NCI-H128 (cell line): ENCODE measurements around the gene ELF4.

Source experiments
- DNase-seq: peaks from one replicate; lab custom pipeline; 2025; ENCODE audit not compliant: unreplicated experiment; lab: John Stamatoyannopoulos, UW

Gene ELF4

GRCh38 chrX:130110379-130111219 is at the start of gene ELF4:
Gene ELF4, minus strand, starts transcription at chrX:130110497. Its CDS starts 29,167 bp downstream, at chrX:130081330.
- no peak for DNase-seq

- DNase-seq: no peak
These were observed 49.5 kb upstream of the ELF4 start for GRCh38 chrX:130159776-130160175.

GRCh38 chrX:130158311-130158710 is 48.0 kb upstream of the ELF4 start:
- no peak for DNase-seq

DNA sequence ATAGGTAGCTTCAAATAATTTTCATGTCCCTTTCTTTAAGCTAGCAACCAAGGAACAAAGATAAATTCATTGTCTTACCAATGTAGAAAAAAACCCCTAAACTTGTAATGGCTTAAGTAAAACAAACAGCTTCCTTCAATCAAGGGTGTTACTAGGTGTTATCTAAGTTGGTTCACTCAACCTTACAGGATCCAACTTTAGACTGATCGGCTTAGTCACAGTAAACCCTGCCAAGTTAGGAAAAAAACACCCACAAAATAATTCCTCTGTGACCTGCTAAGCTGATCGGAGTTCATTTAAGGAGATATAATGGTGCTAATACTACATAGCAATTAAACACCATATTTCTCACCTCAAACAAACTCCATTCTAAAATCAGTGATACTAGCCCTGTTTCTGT is 45.3 kb upstream of the ELF4 start:
- DNase-seq: no peak

DNA sequence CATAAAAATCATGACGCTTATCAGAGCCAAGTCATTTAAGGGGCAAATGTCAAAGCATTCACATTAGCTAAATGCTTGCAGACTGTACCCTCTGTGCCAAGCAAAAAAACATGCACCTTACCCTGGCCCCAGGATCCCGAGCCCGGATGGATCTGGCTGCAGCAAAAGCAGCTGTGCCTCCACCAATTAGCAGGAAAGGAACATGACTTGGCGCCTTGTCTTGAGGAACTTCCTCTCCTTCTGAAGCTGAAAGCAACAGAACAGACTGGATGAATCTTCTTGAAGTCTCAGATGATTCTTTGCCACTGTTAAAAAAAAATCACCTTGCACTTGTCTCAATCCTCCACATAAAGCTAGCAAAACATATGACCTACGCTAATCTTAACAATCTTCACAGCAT is 37.3 kb upstream of the ELF4 start:
- DNase-seq: no peak

- DNase-seq: no peak
These were observed 34.8 kb upstream of the ELF4 start for GRCh38 chrX:130145123-130145522.

DNA sequence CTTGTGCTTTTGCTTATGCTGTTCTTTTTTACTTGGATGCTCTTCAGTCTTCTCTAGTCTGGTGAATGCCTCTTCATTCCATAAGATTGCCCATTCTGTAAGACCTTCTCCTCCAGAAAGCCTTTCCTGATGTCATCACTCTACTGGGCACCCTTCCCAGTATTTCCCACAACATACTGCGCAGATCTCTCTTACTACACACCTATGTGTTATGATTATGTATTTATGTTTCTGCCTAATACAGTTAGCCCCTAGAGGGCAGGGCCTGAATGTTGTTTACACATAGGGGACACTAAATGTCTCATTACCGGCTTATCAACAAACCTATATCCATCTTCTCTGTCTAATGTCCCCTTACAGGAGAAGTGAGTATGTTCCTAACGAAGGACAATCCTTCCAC is 34.2 kb upstream of the ELF4 start:
- no peak for DNase-seq

- DNase-seq: no peak
These were observed 29.3 kb upstream of the ELF4 start for GRCh38 chrX:130139474-130140201.

DNA sequence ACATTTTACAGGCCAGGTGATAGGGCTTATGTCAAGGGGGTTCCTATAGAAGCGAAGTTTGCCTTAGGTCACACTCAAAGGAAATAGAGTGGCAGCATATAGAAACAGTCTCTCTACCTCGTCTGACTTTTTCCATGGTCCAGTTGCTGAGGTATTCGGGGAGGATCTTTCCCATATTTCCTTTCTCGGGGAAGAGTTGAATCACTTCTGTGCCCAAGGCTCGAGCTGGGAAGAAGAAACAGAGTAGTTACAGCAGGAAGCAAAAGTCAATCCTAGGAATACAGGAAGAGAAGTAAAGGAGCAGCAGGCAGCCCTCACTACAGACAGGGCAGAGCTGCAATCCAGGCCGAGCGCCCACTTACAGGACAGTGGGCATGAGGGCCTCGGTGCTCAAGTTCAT is 26.7 kb upstream of the ELF4 start:
- no peak for DNase-seq

- no peak for DNase-seq
These were observed 26.2 kb upstream of the ELF4 start for GRCh38 chrX:130136496-130136895.

GRCh38 chrX:130130990-130131389 is 20.7 kb upstream of the ELF4 start:
- DNase-seq: no peak

- no peak for DNase-seq
These were observed 15.0 kb upstream of the ELF4 start for GRCh38 chrX:130125091-130125874.

- no peak for DNase-seq
These were observed 14.3 kb upstream of the ELF4 start for GRCh38 chrX:130124577-130124976.

GRCh38 chrX:130121505-130121800 is 11.2 kb upstream of the ELF4 start:
- DNase-seq: no peak

DNA sequence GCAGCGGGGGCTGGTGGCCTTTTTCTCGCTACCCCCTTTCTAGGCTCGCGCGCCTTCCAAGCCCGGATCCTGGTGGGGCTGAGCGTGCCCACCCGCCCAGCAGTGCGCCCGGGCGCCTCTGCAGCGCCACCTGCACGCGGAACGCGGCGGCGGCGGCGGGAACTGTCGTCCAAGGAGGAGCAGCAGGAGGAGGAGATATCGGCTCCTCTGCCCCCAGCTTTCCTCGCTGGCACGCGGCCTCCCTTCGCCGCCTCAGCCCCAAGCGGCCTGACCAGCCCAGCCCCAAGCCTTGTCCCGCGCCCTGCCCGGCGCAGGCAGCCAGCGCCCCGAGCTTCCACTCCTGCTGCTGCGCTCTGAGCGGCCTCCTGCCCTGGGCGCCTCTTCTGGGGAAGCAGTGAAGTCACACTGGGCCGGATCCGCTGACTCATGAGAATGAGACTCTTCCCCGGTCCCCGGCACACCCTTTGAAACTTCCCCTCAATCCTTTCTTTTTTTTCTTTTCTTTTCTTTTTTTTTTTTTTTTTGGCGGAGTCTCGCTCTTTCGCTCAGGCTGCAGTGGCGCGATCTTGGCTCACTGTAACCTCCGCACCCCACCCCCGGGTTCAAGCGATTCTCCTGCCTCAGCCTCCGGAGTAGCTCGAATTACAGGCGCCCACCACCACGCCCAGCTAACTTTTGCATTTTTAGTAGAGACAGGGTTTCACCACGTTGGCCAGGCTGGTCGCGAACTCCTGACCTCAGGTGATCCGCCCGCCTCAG is 10.6 kb upstream of the ELF4 start:
- DNase-seq: no peak

DNA sequence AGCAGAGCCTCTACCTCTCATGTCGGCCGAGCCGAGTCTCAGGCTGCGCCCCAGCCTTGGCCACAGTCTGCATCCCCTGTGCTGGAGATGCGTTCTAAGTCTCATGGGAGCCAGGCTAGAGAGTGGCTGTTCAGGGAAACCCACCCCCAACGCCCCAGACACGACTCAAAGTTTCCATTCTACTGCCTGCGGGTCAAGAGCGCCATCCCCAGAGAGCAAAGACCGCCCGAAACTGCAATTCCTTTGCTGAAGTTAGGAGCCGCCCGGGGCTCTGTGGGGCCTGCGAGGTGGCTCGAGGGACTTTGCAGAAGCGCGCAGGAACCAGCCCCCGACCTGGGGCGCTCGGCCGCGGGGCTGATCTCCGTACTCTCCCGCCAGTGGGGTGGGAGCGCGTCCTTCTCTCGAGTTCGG is 10.0 kb upstream of the ELF4 start:
- no peak for DNase-seq

DNA sequence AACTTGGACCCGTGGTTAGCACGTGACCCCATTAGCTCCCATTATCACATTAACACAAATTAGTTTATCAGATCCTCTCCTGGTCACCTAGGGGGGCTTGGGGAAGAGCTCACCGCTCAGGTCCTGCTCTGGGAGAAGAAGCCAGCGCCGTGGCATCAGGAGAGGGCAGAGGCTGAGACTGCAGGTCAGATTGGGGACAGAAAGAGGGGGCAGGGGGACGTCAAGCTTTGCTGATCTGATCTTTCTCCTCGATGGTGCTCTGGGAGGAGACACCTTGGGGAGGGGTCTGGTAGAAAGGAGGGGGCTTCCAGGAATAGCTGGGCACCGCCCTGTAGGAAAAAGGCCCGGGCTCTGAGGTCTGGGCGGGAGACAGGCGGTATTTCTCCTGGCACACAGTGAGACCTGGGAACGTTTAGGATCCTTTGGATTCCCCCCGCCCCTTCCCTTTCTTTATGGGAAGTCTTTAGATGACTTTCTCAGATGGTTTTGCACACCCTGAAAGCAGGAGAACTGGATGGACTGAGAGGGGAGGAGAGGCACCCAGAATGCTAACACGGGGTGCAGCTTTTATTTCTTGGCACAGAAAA is 9.1 kb upstream of the ELF4 start:
- DNase-seq: no peak

DNA sequence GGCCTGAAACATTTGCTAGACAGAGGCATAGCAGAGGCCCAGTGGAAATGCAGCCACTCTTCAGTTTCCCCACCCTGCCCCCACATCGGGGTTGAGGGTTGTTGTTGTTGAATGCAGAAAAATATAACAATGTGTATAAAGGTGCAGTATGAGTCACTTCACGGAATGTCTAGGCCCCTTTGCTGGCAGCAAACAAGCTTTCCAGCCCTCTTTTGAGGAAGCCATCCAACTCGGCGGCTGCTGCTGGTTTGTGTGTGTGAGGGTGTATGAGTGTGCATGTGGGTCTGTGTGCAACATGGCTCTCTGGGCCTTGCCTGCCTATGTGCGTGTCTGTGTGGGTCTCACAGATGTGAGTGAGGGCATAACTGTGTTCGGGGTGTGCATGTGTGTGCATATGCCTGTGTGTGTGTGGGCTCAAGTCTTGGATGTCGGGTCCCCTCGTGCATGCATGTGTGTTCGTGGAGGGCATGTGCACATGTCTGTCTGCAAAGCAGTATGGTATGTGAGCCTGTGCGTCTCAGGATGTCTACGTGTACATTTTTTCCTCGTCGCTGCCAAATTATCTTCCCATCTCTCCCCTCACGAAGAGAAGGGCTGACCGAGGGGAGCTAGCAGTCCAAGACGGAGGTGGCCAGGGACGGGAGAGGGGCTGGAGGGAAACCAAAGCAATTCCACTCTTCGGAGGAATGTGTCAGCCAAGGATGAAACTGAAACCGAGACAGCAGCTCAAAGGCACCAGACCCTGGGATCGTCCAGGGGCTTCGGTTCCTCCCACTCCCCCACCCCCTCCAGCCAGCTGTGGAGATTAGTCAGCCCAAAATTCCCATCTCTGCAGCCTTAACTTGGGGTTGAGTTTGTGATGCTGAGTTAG is 8.4 kb upstream of the ELF4 start:
- no peak for DNase-seq

DNA sequence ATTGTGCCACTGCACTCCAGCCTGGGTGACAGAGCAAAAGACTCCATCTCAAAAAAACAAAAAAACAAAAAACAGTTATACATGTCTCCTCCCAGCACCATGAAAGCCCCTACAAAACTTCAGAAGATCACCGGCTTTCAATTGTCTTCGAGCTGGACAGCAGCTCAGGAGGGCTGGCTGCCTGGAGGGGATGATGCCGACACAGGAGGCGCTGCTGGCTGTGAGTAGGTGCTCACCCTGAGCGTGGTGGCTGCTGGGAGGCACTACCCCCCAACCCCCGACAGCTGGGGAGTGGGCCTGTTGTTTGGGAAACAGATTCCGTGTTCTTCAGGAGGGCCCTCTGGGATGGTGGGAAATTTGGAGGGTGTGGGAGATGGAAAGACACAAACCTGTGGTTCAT is 6.9 kb upstream of the ELF4 start:
- no peak for DNase-seq
